GM19238 (cell line): ENCODE results near the gene TRIO.
A peak's percentile ranks its signal among the peaks of the same experiment; 100 is the strongest.

ENCODE experiments used
- DNase-seq: peaks from one replicate; pipeline ENCODE4 v3.0.0; 2011; ENCODE audit warnings: low spot score; ENCODE audit not compliant: insufficient read length

Gene TRIO

GRCh38 chr5:14122089-14122488 is 21.1 kb upstream of the TRIO start:
- DNase-seq: no peak

DNA sequence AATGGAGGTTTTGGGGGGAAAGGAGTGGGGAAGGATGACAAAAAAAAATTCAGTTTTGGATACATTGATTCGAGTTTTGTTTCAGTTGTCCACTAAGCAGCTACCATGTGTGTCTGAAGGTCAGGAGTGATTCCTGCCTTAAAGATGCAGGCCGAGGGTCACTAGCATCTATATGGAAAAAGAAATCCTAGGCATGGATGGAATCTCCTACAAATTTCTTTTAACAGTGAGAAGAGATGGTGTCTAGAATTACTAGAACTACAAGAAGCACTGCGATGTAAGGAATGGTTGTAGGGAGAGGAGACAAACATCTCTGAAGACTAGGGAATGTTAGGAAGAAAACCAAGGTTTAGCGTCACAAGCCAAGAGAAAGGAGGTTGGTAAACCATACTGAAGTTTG is 19.6 kb upstream of the TRIO start:
- no peak for DNase-seq

DNA sequence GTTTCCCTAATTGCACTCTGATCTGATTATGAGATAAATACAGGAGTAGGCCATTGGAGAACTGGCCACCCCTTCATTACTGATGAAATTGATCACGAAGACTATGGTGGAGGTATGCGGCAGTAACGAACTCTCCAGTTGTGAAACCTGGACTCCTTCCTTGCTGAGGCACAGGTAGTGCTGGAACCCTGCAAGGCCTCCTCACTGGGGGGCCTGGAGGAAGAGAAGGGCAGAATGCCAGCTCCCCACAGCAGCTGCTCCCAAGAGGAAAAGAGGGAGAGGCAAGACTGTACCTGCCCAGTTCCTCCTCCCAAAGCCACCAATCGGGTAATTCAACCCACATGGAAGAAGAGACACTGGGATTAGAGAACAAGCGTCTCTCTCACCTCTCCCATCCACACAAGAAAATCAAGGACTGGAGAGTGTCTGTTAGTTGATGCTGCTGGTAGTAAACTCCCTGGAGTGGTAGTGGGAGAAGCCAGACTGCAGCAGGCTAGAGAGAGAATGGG is 19.1 kb upstream of the TRIO start:
- DNase-seq: no peak

GRCh38 chr5:14125262-14125661 is 17.9 kb upstream of the TRIO start:
- DNase-seq: no peak

- DNase-seq: no peak
Observed at GRCh38 chr5:14127587-14127986, 15.6 kb upstream of the TRIO start.

DNA sequence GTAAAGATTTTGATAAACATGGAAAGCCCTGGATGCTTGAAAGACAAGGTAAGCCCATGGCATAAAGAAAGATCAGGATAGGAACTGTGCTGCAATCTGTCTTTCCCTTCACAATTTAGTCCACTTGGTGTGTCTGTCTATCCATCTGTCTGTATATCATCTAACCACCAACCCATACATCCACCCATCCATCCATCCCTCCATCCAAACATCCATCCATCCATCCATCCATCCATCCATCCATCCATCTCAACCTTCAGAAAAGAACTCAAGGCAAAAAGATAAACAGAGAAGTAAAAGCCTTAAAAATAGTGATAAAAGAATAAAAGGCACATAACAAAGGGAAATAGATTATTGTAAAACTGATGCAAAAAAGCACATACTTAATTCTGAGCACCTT is 15.1 kb upstream of the TRIO start:
- DNase-seq: no peak

DNA sequence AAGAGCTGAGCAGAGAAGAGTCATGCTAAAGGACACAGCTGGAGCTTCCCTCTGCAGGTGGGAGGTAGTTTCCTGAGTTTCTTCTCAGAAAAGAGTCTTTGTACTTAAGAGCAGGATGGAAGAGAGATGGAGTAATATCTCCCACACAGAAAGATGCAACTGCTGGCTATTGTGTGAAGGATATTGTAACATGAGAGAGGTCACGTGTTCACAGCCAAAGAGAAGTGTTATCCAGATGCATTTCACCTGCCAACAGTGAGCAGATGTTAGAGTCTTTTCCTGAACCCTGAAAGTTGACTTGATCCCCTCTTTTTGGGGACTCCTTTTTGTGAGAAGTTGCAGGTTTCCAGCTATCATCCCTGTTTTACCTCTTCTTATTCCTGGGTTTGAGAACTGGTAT is 14.0 kb upstream of the TRIO start:
- no peak for DNase-seq

- no peak for DNase-seq
Observed at GRCh38 chr5:14131855-14132503, 11.2 kb upstream of the TRIO start.

DNA sequence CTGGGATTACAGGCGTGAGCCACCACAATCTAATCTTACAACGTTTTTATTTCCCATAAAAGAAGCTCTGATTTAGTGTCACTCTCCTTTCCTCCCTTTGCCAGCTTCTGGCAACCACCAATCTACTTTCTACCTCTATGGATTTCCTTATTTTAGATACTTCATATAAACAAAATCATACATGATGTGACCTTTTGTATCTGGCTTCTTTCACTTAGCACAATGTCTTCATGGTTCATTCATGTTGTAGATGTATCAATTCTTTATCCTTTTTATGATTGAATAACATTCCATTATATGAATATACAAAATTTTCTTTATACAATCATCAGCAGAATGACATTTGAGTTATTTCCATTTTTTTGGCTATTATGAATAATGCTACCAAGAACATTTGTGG is 9.7 kb upstream of the TRIO start:
- DNase-seq: no peak

GRCh38 chr5:14134083-14134482 is 9.1 kb upstream of the TRIO start:
- no peak for DNase-seq

GRCh38 chr5:14134771-14135170 is 8.4 kb upstream of the TRIO start:
- DNase-seq: no peak

DNA sequence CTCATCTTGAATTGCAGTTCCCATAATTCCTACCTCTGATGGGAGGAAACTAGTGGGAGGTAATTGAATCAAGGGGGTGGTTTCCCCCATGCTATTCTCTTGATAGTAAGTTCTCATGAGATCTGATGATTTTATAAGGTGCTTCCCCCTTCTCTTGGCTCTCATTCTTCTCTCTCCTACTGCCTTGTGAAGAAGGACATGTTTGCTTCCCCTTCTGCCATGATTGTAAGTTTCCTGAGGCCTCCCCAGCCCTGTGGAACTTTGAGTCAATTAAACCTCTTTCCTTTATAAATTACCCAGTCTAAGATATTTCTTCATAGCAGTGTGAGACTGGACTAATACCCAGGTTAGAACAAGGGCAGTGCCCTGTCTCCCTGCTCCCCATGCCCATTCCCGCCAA is 7.5 kb upstream of the TRIO start:
- DNase-seq: no peak

- DNase-seq: no peak
Observed at GRCh38 chr5:14136228-14136627, 6.9 kb upstream of the TRIO start.

DNA sequence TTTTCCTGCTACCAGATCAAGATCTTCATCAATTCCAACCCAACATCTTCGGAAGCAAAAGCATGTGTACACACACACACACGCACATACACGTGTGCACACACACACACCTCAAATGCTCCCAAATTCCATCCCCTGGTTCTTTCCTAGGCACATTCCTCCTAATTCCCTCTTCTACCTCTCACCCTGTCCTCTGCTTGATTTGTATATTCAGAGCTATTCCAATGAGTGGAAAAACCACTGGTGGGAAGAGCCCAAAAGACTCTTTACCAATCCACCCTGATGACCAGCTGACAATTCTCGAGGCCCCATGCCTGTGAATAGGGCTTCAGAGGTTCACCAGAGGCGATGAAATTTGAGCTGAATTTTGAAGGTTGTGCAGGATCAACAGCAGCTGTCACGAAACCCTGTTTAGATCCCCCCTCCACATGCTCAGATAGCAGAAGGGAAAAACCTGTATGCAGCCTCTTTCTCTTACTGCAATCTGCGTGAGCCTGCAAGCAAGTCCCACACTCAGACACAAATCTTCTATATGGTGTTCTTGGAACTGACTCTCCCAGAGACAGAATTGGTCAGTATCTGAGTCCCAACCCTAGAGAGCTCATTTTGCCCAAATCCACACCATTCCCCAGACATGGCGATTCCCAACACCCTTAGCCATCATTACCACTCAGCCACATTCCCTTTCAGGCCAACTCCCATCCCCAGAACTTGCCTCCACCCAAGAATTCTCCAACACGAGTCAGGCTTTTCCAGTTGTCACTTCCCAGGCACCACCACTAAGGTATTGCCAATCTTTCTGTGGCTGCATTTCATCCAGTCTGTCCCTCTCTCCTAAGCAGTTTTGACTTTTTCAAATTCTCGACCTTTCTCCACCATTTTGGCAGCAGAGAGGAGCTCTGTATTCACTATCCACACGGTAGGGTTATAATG is 4.3 kb upstream of the TRIO start:
- no peak for DNase-seq

GRCh38 chr5:14141764-14142163 is 1.4 kb upstream of the TRIO start:
- no peak for DNase-seq

- DNase-seq: peak; percentile 28
Observed at GRCh38 chr5:14142202-14142826, 828 bp upstream of the TRIO start.

GRCh38 chr5:14143546-14143840 is 351 bp downstream of the TRIO start:
- DNase-seq: peak; percentile 31

DNA sequence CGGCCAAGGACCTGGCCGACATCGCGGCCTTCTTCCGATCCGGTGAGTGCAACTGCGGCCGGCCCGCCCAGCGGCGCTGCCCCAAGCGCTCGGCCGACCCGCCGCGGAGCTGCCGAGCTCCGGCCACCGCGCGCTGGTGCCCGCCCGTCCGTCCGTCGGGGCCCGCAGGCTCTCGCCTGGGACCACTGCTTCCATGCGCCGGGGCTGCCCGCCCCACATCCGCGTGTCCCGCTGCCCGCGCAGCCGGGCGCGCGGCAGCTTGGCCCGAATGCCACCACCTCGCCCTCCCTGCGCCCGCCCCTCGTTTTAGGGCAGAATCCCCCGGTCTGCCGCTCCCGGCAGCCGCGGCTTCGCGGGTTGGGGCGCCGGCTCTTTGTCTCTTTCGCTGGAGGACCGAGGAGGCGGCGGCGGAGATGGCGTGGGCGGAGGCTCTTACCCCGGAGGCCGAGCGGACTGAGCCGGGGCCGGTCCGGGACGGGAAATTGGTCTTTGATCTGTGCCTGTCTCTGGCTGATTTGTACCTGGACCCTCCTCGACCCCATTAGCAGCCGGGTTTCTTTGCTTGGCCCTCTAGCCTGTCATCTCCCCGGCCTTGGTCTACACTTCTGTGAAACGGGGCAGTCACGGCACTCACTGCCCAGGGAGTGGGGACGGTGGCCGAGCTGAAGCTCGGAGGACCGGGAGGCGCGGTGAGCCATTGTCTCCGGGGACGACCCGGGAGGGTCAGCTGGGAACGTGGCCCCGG is 871 bp downstream of the TRIO start:
- DNase-seq: peak; percentile 42

DNA sequence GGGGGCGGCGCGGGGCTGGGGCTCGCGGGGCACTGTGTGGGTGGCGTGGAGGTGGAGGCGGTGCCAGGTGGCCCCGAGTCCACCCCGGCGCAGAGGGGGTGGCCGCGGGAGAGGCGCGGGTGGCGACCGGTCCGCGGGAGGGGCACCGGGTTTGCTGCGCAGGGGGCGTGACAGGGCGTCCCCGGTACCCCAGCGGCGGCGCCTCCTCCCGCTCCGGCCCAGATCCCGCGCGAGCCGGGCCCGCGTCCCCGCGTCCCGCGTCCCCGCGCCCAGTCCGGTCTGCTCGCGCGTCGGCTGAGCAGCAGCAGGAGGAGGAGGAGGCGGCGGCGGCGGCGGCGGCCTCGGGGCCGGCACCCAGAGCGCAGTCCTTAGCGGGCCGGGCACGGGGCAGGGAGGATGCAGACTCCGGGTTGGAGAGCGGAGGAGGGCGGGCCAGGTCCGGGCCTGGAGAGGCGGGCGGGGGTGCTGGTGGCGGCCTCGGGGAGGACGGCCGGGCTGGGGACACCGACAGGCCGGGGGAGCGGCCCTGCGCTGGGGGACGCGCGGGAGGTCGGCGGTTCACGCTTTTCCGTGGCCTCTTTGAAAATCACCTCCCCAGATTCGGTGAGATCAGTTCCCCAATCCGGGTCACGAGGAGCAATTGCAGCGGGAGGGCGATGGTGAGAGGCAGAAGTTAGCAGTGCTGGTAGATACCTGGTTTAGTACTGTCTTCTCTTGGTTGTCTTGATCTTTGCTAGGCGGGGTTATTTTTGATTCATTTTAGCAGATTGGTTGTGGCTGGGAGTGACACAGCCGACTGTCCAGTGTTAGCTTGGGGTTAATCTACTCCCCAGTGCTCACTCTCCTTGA is 1.7 kb downstream of the TRIO start:
- peak; percentile 56 for DNase-seq

DNA sequence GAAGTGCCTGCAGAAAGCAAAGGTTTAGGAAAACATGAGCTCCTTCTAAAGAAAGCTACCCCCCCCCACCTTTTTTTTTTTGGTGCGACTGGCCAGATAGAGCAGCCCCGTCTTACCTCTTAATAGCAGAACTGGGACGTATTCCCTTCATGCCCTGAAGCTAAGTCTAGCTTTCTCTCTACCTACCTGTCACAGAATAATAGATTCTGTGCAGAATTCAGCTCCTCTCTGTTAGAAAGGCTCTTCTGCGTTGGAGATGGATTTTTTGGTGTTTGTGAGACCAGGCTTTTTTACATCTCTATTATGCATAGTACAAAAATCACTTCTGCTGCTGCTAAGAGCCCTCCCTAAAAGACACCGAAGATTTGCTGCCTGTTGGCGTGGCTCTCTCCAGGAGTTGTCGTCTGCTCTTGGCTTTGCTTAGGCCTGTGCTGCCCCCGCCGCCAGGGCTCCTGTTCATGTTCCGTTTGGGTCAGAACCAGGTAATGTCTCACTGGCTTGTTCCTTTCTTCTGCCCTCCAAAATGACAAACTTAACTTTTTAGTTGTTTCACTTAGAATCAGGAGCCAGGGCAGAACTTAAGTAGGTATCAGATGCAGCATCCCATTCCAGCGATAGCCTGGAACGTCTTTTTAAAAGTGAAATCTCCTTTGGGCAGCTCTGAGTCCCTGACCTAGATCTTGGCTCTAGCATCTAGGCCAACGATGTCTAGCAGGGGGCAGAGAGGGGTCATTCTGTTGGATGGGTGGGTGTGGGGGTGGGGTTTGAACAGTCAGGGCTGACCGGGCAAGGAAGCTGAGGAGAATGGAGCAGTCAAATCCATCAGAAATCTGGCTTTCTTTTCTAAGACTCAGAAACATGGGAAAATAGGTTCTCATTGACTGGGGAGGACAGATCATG is 2.5 kb downstream of the TRIO start:
- no peak for DNase-seq
